Adrenal gland (tissue), 12 donors: ENCODE measurements around the gene TMCO6. TPM values are rescaled to one million over a fixed set of nuclear protein-coding genes. Genes with fewer than 3 reads are reported as not detected.
A peak's percentile ranks its signal among the peaks of the same experiment; 100 is the strongest.

Experiments used
- DNase-seq, 7 donors: peaks; one replicate each; pipeline ENCODE4 v3.0.0-alpha.2; 2019 to 2020
- H3K27ac ChIP-seq, 5 donors: fragments of 200-600 bp; sonication (generic) in 4 of 5; 1 replicate in 3 of 5; 2 replicates in 2 of 5; pipeline versions ENCODE4 v1.5.1 to v1.8.0; 2016 to 2020; ENCODE audit warnings: mild to moderate bottlenecking in 1 of 5
- H3K27me3 ChIP-seq: fragments of 200-600 bp; 2 replicates; pipeline ENCODE4 v1.8.0; 2021
- H3K36me3 ChIP-seq, 2 donors: fragments of 200-600 bp; replicated peaks in 1 of 2; 1 replicate in 1 of 2; 2 replicates in 1 of 2; pipeline versions ENCODE4 v1.5.1 to v1.8.0; 2018 to 2022
- H3K4me1 ChIP-seq, 2 donors: fragments of 200-600 bp; replicated peaks in 1 of 2; 1 replicate in 1 of 2; 2 replicates in 1 of 2; pipeline versions ENCODE4 v1.5.1 to v1.8.0; 2018 to 2021
- H3K4me3 ChIP-seq, 4 donors: fragments of 200-600 bp; sonication (generic) in 3 of 4; one replicate each; pipeline ENCODE4 v1.5.1; 2016 to 2018
- H3K9me3 ChIP-seq, 3 donors: fragments of 200-600 bp; sonication (generic) in 1 of 3; replicated peaks in 1 of 3; 1 replicate in 2 of 3; 2 replicates in 1 of 3; pipeline versions ENCODE4 v1.5.1 to v1.8.0; 2016 to 2021
- CTCF ChIP-seq, 6 experiments: fragments of 450-650 bp in 4 of 6; fragments of 200-600 bp in 2 of 6; sonication (generic) in 1 of 6; IDR thresholded peaks; 1 replicate in 5 of 6; 2 replicates in 1 of 6; pipeline versions ENCODE4 v1.5.1 to v1.8.0; 2016 to 2021; ENCODE audit warnings: antibody characterized with exemption in 6 of 6, mild to moderate bottlenecking in 2 of 6, moderate library complexity in 1 of 6
- POLR2A ChIP-seq, 2 donors: fragments of 450-650 bp; IDR thresholded peaks; one replicate each; pipeline ENCODE4 v1.6.1; 2017; ENCODE audit warnings: antibody characterized with exemption in 2 of 2, mild to moderate bottlenecking in 2 of 2, moderate library complexity in 1 of 2
- WGBS, 4 donors: extraction: QIAGEN DNeasy Blood & Tissue Kit in 2 of 4; methylation state at CpG; one replicate each; pipeline versions ENCODE4 v1.1.5 to v1.1.7; 2013 to 2017; 5-methylcytosine and 5-hydroxymethylcytosine counted together
- intact Hi-C, 2 donors: fragments of 100-400 bp; cut with DNase I; formaldehyde crosslinking; loops; one replicate each; pipeline versions ENCODE4 v1.14.1 to v1.15.0; 2022 to 2023
- polyA plus RNA-seq, 3 donors: library from polyadenylated mRNA; stranded (reverse); fragments of 200-250 nt in 2 of 3; fragments of 350-450 nt in 1 of 3; fragmentation: Illumina TruSeq in 1 of 3; extraction: RNeasy Lipid Tissue Mini Kit (QIAGEN cat#74804) in 1 of 3; gene quantifications; one replicate each; pipeline ENCODE4 v1.2.3, GENCODE V29; 2013 to 2014
- total RNA-seq, 9 donors: library from RNA; depleted of rRNA in 4 of 9; stranded (reverse); fragments of >200 nt in 4 of 9; fragments of 120-200 nt in 1 of 9; fragmentation: NEBNext Ultra II Directional in 1 of 9; extraction: Animal tissue kit (Norgen Biotek cat#: 25700) in 1 of 9; gene quantifications; one replicate each; pipeline versions ENCODE4 v1.1.0 to v1.2.4, GENCODE V29; 2013 to 2023
- donor health status: healthy with polysubstance abuse.
- donor health status: Bipolar disorder and iron deficiency.
- donor health status: DM: yes; HTN: yes; CAD: no.
- donor health status: DM: no; HTN: no; CAD: no.
- donor health status: DM: no; HTN: no; CAD: no.
- donor health status: DM: yes; HTN: yes; CAD: no.

Gene TMCO6
- total and polyA plus RNA-seq, 12 donors, result 5.6 to 348 (median 27.4) TPM

- Histone ChIP-seq H3K9me3 (no peaks in the 10 kb centered on the region), H3K27ac (peak overlapping the region; percentile 55 to 95 (median 89))
These were observed 7.4 kb upstream of the TMCO6 start for GRCh38 chr5:140631831-140632365.

GRCh38 chr5:140632366-140633020 lies 6.8 kb upstream of the TMCO6 start:
- intact Hi-C loops, result loop anchor here in 1 of 2 donors (5.0 kb wide), 1 partner anchor 55 kb away; no protein-coding TSS in a partner anchor

More at GRCh38 chr5:140631831-140632365, 7.4 kb upstream of the TMCO6 start:
- H3K36me3 ChIP-seq, result no peaks in the 10 kb centered on the region
- TF ChIP-seq CTCF (IDR thresholded peaks at IDR 0.05) (no peak), POLR2A (IDR thresholded peaks at IDR 0.05) (peak in 1 of 2 donors; percentile 2)
- peaks cover 0 to 38% of the 10 kb centered on the region in 2 donors for H3K4me1 ChIP-seq
- intact Hi-C loops, result loop anchor here in 1 of 2 donors (5.0 kb wide), 1 partner anchor 55 kb away; no protein-coding TSS in a partner anchor
- DNase-seq, result peak in 4 of 7 donors; percentile 36 to 74 (median 48)
- WGBS, 4 donors, result 11 to 32% (median 16%) methylated on average over 6 to 36 of the region's 36 CpGs
- peak overlapping the region; percentile 34 to 78 (median 54) for H3K4me3 ChIP-seq
- no peaks in the 10 kb centered on the region for H3K27me3 ChIP-seq

GRCh38 chr5:140633021-140633471 lies 6.2 kb upstream of the TMCO6 start, which contains the start of gene CD14:
Gene CD14, minus strand, starts transcription at chr5:140633175. Its CDS starts 104 bp downstream, at chr5:140633071.
- peak; percentile 69 to 94 (median 87) for DNase-seq
- Histone ChIP-seq H3K27me3 (no peaks in the 10 kb centered on the region), H3K36me3 (no peaks in the 10 kb centered on the region), H3K27ac (peak within 1 kb of the TSS; percentile 55 to 95 (median 89)), H3K4me3 (peak within 1 kb of the TSS; percentile 34 to 78 (median 54)), H3K4me1 (peaks cover 0 to 38% of the 10 kb centered on the region in 2 donors), H3K9me3 (no peaks in the 10 kb centered on the region)
- 2 to 10% (median 7%) methylated on average over 15 to 16 of the region's 16 CpGs for WGBS, 4 donors
- intact Hi-C loops, result loop anchor here in 1 of 2 donors (5.0 kb wide), 1 partner anchor 56 kb away; no protein-coding TSS in a partner anchor
- TF ChIP-seq POLR2A (IDR thresholded peaks at IDR 0.05) (peak; percentile 20 to 59), CTCF (IDR thresholded peaks at IDR 0.05) (peak in 1 of 6 experiments; percentile 21)

More at GRCh38 chr5:140632366-140633020, 6.8 kb upstream of the TMCO6 start:
- Histone ChIP-seq H3K27me3 (no peaks in the 10 kb centered on the region), H3K4me1 (peaks cover 0 to 38% of the 10 kb centered on the region in 2 donors), H3K36me3 (no peaks in the 10 kb centered on the region), H3K27ac (peak overlapping the region; percentile 55 to 95 (median 89)), H3K9me3 (no peaks in the 10 kb centered on the region), H3K4me3 (peak overlapping the region; percentile 34 to 78 (median 54))
- DNase-seq, result peak; percentile 59 to 86 (median 78)
- WGBS, 4 donors, result 0 to 1% (median 1%) methylated on average over 10 to 51 of the region's 51 CpGs
- TF ChIP-seq POLR2A (IDR thresholded peaks at IDR 0.05) (peak; percentile 3 to 45), CTCF (IDR thresholded peaks at IDR 0.05) (no peak)

- Histone ChIP-seq H3K4me3 (peak overlapping the region in 1 of 4 donors; percentile 49), H3K36me3 (no peaks in the 10 kb centered on the region), H3K27me3 (no peaks in the 10 kb centered on the region), H3K9me3 (no peaks in the 10 kb centered on the region), H3K27ac (peak overlapping the region; percentile 42 to 95 (median 89)), H3K4me1 (peaks cover 3 to 40% of the 10 kb centered on the region in 2 donors)
- no peak for TF ChIP-seq CTCF (IDR thresholded peaks at IDR 0.05)
- TF ChIP-seq POLR2A (IDR thresholded peaks at IDR 0.05), result no peak
- intact Hi-C loops, result loop anchor here in 1 of 2 donors (5.0 kb wide), 1 partner anchor 56 kb away; no protein-coding TSS in a partner anchor
- no peak for DNase-seq
- 71 to 88% (median 81%) methylated on average over 2 of the region's 2 CpGs for WGBS, 4 donors
These were observed 5.8 kb upstream of the TMCO6 start for GRCh38 chr5:140633501-140633900.
